ENCODE results near the gene SLC19A1.

GRCh38 chr21:45473496-45474322, 68.5 kb downstream of the SLC19A1 start:
- TF ChIP-seq YY1 (IDR thresholded peaks at IDR 0.05; ENCODE audit: low read depth) (no peak), CTCF (IDR thresholded peaks at IDR 0.05) (no peak), RCOR1 (IDR thresholded peaks at IDR 0.05; ENCODE audit: low read length) (no peak), RFX5 (IDR thresholded peaks at IDR 0.05; ENCODE audit: low read length) (no peak)

All from SK-N-SH (cell line).